ENCODE measurements around the gene IGF1R.

DNA sequence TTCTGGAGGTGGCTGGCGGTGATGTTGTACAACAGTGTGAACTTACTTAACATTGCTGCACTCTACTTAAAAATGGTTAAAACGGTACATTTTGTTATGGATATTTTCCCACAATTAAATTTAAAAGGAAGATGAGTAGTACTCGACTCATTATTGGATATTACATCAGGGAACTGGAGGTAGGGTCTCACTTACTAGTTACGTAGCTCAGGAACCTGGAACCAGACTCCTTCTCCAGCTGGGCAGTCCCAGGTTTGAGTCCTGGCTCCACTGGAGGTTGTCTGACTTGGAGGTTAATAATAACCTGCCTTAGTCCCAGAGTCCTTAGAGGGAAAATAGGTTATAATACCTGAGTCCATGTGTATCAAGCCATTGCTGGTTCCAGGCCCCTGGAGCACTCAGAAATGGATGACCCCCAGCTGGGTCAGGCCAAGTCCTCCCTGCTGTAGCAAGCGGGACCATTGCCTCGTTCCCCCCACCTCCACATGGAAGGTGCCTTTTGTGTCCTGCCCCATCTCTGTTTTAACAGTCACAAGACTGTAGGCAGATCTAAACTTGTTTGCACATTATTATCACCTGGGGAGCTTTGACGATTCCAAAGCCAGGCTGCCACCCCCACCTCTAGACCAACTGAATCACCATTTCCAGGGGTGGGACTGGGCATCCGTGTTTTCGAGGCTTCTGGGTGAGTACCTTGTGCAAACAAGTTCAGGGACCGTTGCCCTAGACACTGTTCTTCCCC, 126.6 kb downstream of the IGF1R start:
- TF ChIP-seq, protein P1, sequence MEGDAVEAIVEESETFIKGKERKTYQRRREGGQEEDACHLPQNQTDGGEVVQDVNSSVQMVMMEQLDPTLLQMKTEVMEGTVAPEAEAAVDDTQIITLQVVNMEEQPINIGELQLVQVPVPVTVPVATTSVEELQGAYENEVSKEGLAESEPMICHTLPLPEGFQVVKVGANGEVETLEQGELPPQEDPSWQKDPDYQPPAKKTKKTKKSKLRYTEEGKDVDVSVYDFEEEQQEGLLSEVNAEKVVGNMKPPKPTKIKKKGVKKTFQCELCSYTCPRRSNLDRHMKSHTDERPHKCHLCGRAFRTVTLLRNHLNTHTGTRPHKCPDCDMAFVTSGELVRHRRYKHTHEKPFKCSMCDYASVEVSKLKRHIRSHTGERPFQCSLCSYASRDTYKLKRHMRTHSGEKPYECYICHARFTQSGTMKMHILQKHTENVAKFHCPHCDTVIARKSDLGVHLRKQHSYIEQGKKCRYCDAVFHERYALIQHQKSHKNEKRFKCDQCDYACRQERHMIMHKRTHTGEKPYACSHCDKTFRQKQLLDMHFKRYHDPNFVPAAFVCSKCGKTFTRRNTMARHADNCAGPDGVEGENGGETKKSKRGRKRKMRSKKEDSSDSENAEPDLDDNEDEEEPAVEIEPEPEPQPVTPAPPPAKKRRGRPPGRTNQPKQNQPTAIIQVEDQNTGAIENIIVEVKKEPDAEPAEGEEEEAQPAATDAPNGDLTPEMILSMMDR (IDR thresholded peaks at IDR 0.05), result no peak
- TF ChIP-seq POLR2A (IDR thresholded peaks at IDR 0.05), result no peak

All from adrenal gland (tissue), 5 donors.